SK-N-MC (cell line): Measurements from ENCODE around the gene UBE2O.

ENCODE experiments used
- EZH2 ChIP-seq: fragments of 200-600 bp; sonication (generic); IDR thresholded peaks from one replicate; pipeline ENCODE4 v1.6.1; 2017; ENCODE audit warnings: antibody characterized with exemption
- POLR2AphosphoS5 ChIP-seq: IDR thresholded peaks from 2 replicates; pipeline ENCODE4 v1.6.1; 2012; ENCODE audit warnings: mild to moderate bottlenecking, low read depth, low read length, borderline replicate concordance

DNA sequence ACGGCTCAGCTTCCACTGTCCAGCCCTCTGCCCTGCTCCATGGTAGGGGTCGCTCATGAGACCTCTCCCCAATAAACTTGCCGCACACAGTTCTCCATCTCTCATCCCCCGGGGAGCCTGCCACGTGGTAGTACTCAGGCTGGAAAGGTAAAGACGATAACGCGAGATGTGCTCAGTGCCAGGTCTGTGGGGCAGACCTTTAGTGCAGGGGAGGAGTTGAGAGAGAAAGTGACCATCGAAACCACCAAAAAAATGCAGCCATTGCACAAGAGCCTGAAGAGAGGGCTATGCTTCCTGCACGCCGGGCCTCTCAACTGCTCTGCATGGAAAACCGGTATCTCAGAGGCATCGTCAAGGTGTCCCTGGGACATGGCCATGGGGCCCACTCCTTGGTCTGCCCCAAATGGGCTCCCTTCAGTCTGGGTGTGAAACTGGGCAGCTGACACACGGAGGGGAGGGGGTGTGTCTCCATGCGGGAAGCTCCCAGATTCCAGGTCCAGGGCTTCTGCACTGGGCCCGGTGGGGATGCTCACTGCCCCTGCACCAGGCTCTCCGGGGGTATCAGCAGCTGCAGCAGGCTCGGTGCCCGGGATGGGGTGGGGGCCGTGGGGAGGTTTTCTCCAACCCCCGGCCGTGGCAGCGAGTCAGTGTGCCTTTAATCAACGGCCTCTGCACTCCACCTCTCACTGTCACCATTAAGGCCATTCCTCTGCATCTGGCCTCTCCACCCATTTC is 9.8 kb upstream of the UBE2O start:
- TF ChIP-seq POLR2AphosphoS5 (no peak), EZH2 (no peak)
